HL-60/S4 treated with retinoic acid at 250 ng/mL for 4 days and 3 days (cell line): Measurements from ENCODE around the gene SLC4A9.
"Not testable (repeated sequence)": the region's sequence is repeated elsewhere in the genome, so short reads cannot be mapped to it uniquely, and the experiment has no call there.

Source experiments
- in situ Hi-C: fragments of 300-500 bp; cut with MboI; formaldehyde crosslinking; loops from 2 replicates; pipeline ENCODE4 v1.7.0; 2022; ENCODE audit warnings: low sequenced_read_pairs

The SLC4A9 gene

GRCh38 chr5:140337880-140338279 is 22.1 kb upstream of the SLC4A9 start:
- in situ Hi-C loops, result no loop called here

DNA sequence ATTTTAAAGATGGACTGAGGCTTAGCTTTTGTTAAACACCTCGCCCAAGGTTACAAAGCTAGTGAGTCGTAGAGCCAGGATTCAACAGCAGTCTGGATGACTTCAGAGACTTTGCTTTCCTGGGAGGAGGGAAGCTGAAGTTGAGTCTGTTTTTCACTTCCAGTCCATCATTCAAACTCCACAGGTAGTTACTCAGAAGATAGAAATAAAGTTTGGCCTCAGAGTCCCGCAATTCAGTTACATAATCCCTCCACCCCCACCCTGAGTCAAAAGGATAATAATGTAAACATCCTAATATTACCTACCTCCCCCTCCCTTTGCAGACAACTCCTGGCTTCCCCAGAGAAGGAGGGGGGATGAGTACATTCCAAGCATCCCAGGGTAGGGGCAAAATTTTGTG is 21.7 kb upstream of the SLC4A9 start:
- in situ Hi-C loops, result no loop called here

GRCh38 chr5:140338908-140339307 is 21.1 kb upstream of the SLC4A9 start:
- in situ Hi-C loops, result no loop called here

- in situ Hi-C loops, result no loop called here
Measured at GRCh38 chr5:140339636-140340035, 20.4 kb upstream of the SLC4A9 start.

DNA sequence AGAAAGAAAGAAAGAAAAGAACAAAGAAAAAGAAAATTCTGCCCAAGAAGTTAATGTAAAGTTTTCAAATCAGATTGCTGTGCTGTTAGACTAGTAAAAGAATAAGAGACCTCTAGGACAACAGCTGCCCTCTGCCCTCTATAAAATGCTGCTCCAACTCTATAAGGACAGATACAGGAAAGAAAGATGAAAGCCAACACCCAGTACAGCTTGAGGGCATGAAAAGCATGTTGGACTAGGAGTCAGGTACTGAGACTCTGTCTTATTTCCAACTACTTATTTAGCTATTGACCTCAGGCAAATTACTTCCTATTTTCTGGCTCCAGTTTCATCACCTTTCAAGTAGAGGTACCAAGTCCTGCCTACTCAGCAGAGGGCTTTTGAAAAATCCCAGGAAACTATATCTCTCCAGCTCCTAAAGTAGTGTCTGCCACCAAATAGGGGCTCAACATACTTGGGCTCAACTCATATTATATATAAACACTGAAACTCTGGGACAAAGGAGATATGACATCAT is 19.3 kb upstream of the SLC4A9 start:
- in situ Hi-C loops, result no loop called here

DNA sequence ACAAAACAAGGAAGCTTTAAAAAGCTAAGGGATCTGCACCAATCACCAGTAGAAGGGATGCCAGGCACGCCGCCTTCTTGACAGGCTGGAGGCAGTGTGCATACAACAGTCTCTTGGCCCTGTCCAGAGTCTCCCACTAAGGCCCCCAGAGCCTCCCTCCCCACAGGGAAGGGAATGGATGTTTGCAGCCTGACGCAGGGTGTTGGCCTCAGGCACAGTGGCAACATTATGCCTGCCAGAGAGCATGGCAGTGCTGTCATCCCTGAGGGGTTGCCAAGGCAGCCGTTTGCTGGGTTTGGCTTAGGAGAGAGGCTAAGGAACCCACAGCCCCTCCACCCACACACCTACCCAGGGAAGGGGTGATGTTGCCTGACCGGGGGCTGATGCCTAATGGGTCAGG is 18.4 kb upstream of the SLC4A9 start:
- in situ Hi-C loops, result no loop called here

GRCh38 chr5:140342287-140342686 is 17.7 kb upstream of the SLC4A9 start:
- in situ Hi-C loops, result no loop called here

DNA sequence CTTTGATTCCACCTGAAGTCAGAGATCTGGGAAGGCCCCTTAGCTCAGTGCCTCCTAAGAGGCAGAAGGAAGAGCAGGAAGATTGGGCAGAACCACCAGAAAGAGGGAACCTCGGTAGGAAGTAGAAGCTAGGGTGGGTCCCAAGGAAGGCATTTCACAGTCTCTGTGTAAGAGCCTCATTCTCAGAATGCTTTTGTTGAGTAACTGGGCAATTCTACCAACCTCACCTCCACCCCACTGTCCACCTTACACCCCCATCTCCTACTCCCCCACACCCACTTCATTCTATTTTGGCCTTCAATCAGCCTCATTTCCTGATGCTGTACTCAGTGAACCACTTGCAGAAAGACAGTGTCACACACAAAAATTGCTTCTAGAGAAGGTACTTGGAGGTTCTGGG is 17.1 kb upstream of the SLC4A9 start:
- in situ Hi-C loops, result no loop called here

DNA sequence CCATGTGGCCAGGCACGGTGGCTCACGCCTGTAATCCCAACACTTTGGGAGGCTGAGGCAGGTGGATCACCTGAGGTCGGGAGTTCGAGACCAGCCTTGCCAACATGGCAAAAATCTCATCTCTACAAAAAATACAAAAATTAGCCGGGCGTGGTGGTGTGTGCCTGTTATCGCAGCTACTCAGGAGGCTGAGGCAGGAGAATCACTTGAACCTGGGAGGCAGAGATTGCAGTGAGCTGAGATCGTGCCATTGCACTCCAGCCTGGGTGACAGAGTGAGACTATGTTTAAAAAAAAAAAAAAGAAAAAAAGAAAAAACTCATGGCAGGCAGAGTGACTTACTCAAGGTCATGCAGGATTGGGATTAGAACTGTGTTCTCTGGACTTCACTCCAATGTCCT is 16.1 kb upstream of the SLC4A9 start:
- in situ Hi-C loops, result not testable (repeated sequence)

DNA sequence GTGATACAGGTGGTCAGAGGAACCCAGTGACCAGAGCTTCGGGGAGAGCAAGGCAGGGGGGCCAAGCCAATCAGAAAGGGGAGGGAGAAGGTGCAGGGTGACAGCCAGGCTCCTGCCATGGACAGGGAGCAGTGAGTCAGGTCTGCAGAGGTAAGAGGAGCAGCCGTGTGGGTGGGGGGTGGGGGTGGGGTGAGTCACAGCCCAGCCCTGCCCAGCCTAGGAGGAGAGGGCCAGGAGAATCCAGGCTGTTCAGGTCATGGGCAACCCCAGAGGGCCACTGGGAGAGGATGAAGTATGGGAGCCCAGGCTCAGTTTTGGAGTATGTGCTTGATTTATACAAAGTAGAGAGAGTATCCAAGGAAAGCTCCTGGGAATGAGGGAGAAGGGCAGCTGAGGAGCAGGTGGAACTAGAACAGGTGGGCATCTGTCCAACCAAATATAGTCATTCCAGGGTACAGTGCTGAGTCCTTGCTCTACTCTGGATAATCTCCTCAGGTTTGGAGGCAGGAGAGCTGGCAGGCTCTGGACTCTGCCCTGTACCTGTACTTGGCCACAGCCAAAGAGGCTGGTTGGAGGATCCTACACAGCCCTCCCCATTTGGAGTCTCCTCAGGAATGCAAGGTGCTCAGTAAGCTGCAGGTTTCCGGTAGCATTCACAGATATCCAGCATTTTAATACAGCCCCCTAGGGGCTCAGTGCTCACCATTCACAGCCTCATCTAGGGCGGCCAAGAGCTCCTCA is 15.1 kb upstream of the SLC4A9 start:
- in situ Hi-C loops, result no loop called here

DNA sequence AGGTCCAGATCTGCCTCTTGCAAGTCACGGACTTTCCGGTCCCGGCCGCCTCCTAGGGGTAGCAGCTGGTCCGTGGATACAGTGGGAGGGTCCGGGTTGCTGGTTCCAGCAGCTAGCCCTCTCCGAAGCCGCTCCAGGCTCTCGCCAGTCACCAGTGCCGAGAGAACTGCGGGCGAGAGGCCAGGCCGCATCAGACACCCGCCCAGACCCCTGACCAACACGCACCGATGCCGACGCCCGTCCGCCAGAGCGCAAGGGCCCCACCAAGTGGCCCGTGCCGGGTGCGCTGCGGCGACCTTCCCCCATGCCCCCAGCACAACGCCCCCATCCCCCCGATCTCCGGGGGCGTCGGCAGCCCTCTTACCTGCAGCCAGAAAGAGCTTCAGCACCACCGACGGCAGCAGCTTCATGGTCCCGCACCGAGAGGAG is 14.1 kb upstream of the SLC4A9 start:
- in situ Hi-C loops, result no loop called here

- in situ Hi-C loops, result no loop called here
Measured at GRCh38 chr5:140346348-140347221, 13.4 kb upstream of the SLC4A9 start, which contains the start of gene HBEGF. Gene HBEGF (minus strand): TSS chr5:140346603. CDS start chr5:140346328, 275 bp downstream.

DNA sequence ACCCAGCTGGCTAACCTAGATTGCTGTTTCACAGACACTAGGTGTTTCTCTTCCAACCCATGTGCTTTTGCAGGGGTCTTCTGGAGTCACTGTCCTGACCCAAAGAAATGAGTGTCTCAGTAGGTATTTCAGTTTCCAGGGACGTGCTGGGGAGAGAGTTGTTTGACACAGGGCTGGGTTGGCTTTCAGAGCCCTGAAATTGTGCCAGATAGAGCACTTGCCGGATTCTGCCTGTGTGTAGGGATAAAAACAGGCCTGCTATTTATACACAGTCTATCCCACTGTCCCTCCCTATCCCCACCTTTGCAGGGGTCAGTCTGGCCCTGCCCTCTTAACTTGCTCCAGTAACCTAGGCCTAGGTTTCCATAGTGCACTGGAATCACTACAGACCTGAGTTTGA is 12.6 kb upstream of the SLC4A9 start:
- in situ Hi-C loops, result no loop called here

- in situ Hi-C loops, result no loop called here
Measured at GRCh38 chr5:140348104-140348503, 11.9 kb upstream of the SLC4A9 start.

- in situ Hi-C loops, result no loop called here
Measured at GRCh38 chr5:140349244-140349643, 10.8 kb upstream of the SLC4A9 start.

- in situ Hi-C loops, result loop anchor here (10.0 kb wide), 1 partner anchor 107 kb away; no protein-coding TSS in a partner anchor
Measured at GRCh38 chr5:140351609-140352334, 8.2 kb upstream of the SLC4A9 start.

DNA sequence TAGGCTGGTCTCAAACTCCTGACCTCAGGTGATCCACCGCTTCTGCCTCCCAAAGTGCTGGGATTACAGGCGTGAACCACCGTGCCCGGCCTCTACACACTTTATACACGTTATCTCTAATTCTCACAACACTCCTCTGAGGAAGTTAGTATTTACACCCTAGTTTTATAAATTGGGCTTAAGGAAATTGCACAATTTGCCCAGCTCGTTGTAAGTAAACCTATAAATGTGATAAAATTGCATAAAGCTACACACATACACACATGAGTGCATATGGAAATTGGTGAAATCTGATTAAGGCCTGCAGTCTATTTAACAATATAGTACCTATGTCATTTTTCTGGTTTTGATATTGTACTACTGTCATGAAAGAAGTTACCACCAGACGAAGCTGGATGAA is 4.4 kb upstream of the SLC4A9 start:
- in situ Hi-C loops, result loop anchor here (10.0 kb wide), 1 partner anchor 111 kb away; no protein-coding TSS in a partner anchor

GRCh38 chr5:140356853-140357725 is 2.9 kb upstream of the SLC4A9 start:
- in situ Hi-C loops, result loop anchor here (10.0 kb wide), 1 partner anchor 112 kb away; no protein-coding TSS in a partner anchor

DNA sequence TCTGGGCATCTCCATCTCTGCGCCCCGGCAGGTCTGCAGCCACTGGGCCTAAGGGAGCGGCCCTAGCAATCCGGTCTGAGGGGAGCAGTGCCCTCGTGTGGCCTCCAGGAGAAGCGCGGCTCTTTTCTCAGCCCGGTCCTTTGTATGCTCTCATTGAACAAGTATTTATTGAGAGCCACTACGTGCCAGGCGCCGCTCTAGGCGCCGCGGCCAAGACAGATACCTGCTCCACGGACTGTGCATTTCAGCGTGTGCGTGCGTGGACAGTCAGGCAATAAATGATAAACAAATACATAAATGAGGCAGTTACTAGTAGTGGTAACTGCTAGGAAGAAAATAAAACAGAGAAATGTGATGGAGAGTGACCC is 2.3 kb upstream of the SLC4A9 start:
- in situ Hi-C loops, result loop anchor here (10.0 kb wide), 1 partner anchor 113 kb away; no protein-coding TSS in a partner anchor
